Measurements from ENCODE around the gene CERCAM.
A peak's percentile ranks its signal among the peaks of the same experiment; 100 is the strongest.

Gene CERCAM

DNA sequence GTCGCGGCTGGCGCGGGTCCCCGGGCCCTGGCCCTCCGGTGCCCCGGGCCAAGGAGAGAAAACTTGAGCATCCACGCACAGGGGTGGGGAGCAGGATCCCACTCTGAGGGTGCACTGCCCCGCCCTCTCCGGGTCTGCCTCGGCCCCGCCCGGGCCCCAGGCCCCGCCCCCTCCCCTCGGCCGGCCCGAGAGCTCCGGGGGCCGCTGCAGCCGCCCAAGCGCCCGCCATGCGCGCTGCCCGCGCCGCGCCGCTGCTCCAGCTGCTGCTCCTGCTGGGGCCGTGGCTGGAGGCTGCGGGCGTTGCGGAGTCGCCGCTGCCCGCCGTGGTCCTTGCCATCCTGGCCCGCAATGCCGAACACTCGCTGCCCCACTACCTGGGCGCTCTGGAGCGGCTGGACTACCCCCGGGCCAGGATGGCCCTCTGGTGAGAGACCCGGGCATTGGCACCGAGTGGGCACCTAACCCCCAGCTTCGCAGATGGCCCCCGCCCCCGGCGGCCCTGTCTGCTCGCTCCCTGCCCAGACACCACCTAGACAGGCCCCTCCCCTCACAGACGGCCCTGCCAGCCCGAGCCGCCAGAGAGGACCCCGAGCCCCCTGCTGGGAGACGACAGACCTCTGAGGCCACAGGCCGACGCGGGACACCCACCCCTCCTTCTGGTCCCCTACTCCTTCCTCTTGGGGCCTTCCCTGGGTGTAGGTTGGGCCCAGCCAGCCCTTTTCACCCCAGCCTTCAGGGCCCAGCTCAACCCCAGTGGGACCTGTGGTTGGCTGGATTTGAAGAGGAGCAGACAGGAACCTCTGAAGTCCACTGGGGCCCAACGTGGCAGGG lies at the start of gene CERCAM:
CERCAM (plus strand) TSS at position 207 of the 831 bp plus-strand sequence; CDS start at position 228, 21 bp downstream.
- peak; percentile 25 to 28 for DNase-seq

GRCh38 chr9:128371630-128372117 lies 49.0 kb upstream of the CERCAM start:
- DNase-seq, result no peak

- DNase-seq, result no peak
Measured at GRCh38 chr9:128372188-128372641, 48.4 kb upstream of the CERCAM start.

- DNase-seq, result no peak
Measured at GRCh38 chr9:128372784-128373183, 47.9 kb upstream of the CERCAM start.

DNA sequence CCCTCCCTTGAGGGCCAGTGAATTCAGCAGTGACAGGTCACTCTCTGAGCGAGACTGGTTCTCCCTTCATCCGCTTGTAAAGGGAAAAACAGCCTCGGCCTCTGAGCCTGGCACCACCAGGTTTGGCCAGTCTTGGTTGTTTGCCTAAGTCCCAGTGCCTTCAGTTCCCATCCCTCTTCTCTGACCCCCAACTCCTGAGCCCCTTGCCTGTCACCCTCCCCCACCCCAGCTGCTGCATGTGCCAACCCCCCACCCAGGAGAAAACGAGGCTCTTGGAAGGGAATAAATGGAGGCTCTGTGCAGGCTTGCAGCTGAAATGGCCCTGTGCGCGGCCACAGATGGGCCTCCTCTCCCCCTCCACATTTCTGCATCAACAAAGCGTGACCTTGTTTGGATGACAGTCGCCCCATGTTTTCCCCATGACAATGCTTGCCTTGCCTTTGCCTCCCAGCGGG lies 46.4 kb upstream of the CERCAM start:
- DNase-seq, result no peak

DNA sequence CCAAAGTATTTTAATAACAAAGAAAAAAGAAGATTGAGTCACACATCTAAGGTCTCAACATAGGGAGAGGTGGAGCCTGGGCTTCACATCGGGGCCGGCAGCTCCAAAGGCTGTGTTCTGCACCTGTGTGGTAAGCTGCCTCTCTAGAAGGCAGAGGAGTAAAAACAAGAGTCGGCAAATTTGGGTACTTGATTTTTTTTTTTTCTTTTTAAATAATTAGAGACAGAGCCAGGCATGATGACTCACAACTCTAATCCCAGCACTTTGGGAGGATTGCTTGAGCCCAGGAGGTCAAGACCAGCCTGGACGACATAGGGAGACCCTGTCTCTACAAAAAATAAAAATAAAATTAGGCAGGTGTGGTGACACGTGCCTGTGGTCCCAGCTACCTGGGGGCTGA lies 44.8 kb upstream of the CERCAM start:
- no peak for DNase-seq

DNA sequence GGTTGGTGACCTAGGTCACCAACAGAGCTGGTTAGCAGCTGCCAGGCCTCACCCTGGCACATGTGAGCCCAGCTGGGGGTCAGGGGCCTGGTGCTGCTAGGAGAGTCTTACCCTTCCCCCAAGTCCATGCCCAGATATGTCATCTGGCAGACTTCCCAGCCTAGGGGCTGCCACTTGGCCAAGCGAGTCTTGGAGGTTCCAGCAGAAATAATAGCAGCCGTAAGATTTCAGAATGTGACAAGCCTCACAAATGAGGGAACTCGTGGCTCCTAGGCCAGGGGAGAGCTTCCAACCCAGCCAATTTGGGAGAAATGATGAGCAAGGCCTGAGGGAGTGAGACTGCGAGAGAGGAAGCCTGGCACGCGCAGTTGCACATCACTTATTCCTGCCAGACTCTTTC lies 38.4 kb upstream of the CERCAM start:
- DNase-seq, result no peak

- DNase-seq, result no peak
Measured at GRCh38 chr9:128383007-128383753, 37.5 kb upstream of the CERCAM start.

GRCh38 chr9:128383791-128384190 lies 36.9 kb upstream of the CERCAM start:
- DNase-seq, result no peak

DNA sequence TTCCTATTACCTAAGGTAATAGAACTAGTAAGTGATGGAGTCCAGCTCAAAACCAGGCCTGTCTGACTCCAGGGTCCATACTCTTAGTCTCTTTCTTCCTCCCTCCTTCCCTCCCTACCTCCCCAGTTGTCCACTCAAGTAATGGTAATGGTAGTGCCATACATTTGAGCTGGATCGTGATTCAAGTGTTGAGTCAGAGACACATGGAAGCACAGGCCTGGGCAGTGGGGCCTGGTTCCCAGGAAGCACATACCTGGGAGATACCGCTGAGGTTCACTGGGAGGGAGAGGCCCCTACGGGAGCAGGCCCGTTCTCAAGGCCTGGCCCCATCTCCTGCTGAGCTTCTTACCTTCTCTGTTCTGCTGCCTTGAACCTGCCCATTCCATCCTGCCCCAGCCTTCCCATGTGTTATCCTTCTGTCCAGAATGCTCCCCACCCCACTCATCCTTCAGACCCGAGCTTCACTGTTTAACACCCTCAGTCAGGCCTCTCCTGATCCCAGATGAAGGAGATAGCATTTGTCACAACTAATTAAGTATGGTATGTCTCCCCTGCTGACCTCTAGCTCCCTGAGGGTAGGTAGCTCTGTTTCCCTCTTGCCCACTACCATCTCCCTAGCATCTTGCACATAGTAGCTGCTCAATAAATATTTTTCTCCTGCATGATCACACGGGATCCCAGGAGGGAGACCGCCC lies 35.7 kb upstream of the CERCAM start:
- DNase-seq, result no peak

DNA sequence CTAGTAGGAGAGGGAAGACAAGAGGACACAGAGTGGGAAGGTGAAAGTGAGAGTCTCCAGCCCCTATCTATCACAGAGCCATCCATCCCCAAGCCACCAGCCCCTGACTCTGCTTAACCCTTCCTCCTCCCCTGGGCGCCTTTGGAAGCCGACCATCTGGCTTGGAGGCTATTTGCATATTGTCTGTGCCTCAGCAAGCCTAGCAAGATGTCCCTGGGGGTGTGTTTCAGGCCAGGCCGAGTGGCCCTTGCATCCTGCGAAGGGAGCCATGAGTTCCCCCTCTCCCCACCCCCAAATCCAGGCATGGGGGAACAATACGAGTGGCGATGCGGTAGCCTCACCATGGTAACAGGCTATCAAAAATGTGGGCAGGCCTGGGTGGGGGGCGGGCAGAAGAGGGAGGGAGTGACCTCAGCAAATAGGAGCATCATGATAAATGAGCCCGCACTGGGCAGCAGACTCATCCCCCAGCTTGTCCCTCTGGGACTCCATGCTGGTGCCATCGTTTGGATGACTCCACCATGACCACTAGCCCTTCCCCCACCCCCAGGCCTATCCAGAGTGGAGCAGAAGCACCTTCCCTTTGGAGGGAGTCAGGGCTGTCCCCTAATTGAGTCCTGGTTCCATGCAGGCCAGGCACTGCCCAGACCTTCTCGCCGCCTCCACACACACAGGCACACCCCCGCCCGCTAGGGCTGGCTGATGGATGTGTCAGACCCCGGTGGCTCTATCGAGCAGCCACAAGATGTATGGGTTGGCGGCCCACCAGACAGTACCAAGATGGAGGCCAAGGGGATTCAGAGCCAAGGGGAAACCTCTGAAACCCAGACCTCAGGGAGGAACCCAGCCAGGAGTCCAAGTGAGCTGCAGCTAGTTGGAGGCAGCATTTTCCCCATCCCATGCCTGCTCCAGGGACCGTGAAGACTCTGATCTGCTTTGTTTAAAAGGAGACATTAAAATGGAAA lies 34.9 kb upstream of the CERCAM start:
- DNase-seq, result no peak

DNA sequence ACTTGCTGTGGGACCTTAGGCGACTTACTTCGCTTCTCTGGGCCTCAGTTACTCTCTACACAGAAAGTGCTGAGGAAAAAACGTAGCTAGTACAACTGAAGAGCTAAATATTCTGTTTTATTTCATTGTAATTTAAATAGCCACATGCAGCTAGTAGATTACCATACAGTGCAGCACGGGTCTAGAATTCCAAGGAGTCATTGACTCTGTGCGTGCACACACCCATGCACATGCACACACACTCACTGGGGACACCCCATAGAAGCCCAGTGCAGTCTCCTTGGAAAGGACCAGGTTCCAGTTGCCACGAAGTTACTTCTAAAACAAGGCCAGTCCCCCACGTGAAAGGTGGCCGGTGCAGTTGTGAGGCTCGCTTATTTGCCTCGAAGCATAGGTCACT lies 32.5 kb upstream of the CERCAM start:
- DNase-seq, result no peak

GRCh38 chr9:128389395-128390149 lies 31.1 kb upstream of the CERCAM start:
- DNase-seq, result no peak

GRCh38 chr9:128390150-128390812 lies 30.4 kb upstream of the CERCAM start:
- no peak for DNase-seq

- DNase-seq, result no peak
Measured at GRCh38 chr9:128390813-128391711, 29.6 kb upstream of the CERCAM start.

DNA sequence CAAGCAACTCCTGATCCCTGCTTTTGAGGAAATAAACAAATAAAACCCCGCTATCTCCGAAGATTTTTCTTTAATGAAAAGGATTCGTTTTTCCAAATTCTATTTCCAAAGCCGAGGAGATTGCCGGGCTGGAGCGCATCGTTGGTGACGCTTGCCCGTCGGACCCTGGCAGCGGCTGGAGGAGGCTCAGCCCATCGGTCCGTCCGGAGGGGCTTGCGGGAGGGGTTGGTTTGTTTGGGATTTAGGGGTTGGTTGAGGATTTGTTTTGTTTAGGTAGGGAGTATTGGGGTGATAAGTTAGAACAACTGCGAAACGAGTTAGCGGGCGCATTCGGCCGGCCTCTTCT lies 28.7 kb upstream of the CERCAM start:
- no peak for DNase-seq

- DNase-seq, result no peak
Measured at GRCh38 chr9:128392302-128393144, 28.1 kb upstream of the CERCAM start.

DNA sequence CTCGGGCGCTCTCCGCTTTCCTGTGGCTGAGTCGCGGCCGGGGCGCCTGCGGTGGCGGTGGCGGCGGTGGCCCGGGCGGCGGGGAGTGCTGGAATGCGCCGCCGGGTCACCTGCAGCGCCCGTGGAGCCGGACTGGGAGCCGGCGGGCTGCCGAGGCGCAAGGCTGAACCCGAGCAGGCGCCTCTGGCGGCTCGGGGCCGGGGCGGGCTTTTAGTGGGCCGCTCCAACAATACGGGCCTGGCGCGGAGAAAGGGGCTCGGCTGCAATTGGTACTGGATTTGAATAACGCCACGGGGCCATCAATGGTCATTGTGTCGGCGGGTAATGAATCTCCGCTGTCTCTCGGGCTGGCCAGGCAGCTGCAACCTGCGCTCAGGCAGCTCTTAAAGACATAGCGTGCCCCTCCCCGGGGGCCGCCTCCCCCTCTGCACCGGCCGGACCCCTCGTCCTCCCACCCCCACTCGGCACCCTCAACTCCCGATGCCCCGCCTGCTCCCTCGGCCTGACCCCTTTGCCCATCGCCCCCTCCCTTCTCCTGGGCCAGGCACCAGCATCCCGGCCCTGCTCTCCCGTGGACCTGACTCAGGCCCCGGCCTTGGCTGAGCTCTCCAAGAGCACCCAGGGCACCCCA lies 27.4 kb upstream of the CERCAM start:
- DNase-seq, result no peak
